ENCODE measurements around the gene CYB5RL. TPM values are rescaled to one million over a fixed set of nuclear protein-coding genes. Genes with fewer than 3 reads are reported as not detected.

The CYB5RL gene
- total RNA-seq, 1 experiment from 2014 or later = 12.9 TPM

DNA sequence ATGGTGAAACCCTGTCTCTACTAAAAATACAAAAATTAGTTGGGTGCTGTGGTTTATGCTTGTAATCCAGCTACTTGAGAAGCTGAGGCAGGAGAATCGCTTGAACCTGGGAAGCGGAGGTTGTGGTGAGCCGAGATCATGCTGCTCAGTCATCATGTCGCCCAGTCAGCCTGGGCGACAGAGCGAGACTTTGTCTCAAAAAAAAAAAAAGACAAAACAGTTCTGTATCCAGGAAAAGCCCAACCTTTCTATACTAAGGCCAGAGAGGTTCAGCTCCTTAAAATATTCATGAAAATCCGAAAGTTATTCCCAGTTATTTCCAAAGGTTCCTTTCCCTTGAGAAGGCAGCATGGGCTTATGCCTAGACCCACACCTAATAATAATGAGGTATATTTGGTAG, 4.4 kb upstream of the CYB5RL start:
- no peaks in the 10 kb centered on the region for H3K27me3 Mint-ChIP-seq (ENCODE audit: unreplicated experiment)
- intact Hi-C loops (cut with micrococcal nuclease; ENCODE audit: unreplicated experiment) = loop anchor here (5.0 kb wide), 1 partner anchor 77 kb away; no protein-coding TSS in a partner anchor
- no peaks in the 10 kb centered on the region for H3K9me3 Mint-ChIP-seq (ENCODE audit: low read depth, unreplicated experiment)
- TF ChIP-seq, protein P1, sequence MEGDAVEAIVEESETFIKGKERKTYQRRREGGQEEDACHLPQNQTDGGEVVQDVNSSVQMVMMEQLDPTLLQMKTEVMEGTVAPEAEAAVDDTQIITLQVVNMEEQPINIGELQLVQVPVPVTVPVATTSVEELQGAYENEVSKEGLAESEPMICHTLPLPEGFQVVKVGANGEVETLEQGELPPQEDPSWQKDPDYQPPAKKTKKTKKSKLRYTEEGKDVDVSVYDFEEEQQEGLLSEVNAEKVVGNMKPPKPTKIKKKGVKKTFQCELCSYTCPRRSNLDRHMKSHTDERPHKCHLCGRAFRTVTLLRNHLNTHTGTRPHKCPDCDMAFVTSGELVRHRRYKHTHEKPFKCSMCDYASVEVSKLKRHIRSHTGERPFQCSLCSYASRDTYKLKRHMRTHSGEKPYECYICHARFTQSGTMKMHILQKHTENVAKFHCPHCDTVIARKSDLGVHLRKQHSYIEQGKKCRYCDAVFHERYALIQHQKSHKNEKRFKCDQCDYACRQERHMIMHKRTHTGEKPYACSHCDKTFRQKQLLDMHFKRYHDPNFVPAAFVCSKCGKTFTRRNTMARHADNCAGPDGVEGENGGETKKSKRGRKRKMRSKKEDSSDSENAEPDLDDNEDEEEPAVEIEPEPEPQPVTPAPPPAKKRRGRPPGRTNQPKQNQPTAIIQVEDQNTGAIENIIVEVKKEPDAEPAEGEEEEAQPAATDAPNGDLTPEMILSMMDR (IDR thresholded peaks at IDR 0.05; ENCODE audit: unreplicated experiment) = no peak
- no peak for DNase-seq
- peaks cover 28% of the 10 kb centered on the region for H3K4me1 Mint-ChIP-seq (ENCODE audit: low read depth, unreplicated experiment)
- peaks cover 55% of the 10 kb centered on the region for H3K36me3 Mint-ChIP-seq (ENCODE audit: insufficient read depth, unreplicated experiment)
- H3K27ac Mint-ChIP-seq (ENCODE audit: unreplicated experiment) = no peak overlapping the region
- H3K4me3 Mint-ChIP-seq (ENCODE audit: low read depth, unreplicated experiment) = no peak overlapping the region
- no TSS peak for BruUV-seq (replicated peaks)
- CTCF ChIA-PET = interaction anchor here (0.7 kb wide), 1 partner anchor 53 kb away, joined by 4 read pairs; no protein-coding TSS in a partner anchor

DNA sequence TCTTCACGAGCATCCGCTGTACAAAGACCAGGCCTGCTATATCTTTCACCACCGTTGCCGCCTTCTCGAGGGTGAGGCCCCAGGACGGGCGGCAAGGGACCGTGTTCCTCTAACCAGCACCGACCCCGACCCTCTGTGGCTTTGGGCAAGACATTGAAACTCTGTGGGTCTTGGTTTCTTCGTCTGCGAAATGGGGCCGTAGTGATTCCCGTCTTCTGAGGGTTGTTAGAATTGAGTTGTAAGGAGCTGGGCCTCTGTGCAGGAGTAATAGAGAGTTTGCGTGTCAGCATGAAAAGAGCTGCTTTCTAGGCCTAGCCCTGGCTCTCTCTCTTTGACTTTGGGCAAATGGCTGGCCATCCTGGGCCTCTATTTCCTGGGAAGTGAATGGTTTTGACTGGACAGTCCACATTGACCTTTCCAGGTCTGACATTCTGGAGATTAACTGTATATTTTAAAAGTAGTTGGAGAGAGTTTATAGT, 728 bp upstream of the CYB5RL start:
- peak overlapping the region; percentile 77 for H3K27ac Mint-ChIP-seq (ENCODE audit: unreplicated experiment)
- H3K4me1 Mint-ChIP-seq (ENCODE audit: low read depth, unreplicated experiment) = peaks cover 27% of the 10 kb centered on the region
- TSS peak; percentile 67 for BruUV-seq (replicated peaks)
- H3K4me3 Mint-ChIP-seq (ENCODE audit: low read depth, unreplicated experiment) = peak overlapping the region; percentile 96
- TF ChIP-seq, protein P1 (IDR thresholded peaks at IDR 0.05; ENCODE audit: unreplicated experiment) = no peak
- no peaks in the 10 kb centered on the region for H3K27me3 Mint-ChIP-seq (ENCODE audit: unreplicated experiment)
- intact Hi-C loops (cut with micrococcal nuclease; ENCODE audit: unreplicated experiment) = loop anchor here (5.0 kb wide), 1 partner anchor 73 kb away; no protein-coding TSS in a partner anchor
- DNase-seq = no peak
- peaks cover 34% of the 10 kb centered on the region for H3K36me3 Mint-ChIP-seq (ENCODE audit: insufficient read depth, unreplicated experiment)
- CTCF ChIA-PET = interaction anchor here (0.5 to 1.3 kb wide), 11 partner anchors 9 to 601 kb away, joined by 3 to 6 read pairs (median 3); no protein-coding TSS in a partner anchor
- H3K9me3 Mint-ChIP-seq (ENCODE audit: low read depth, unreplicated experiment) = no peaks in the 10 kb centered on the region

DNA sequence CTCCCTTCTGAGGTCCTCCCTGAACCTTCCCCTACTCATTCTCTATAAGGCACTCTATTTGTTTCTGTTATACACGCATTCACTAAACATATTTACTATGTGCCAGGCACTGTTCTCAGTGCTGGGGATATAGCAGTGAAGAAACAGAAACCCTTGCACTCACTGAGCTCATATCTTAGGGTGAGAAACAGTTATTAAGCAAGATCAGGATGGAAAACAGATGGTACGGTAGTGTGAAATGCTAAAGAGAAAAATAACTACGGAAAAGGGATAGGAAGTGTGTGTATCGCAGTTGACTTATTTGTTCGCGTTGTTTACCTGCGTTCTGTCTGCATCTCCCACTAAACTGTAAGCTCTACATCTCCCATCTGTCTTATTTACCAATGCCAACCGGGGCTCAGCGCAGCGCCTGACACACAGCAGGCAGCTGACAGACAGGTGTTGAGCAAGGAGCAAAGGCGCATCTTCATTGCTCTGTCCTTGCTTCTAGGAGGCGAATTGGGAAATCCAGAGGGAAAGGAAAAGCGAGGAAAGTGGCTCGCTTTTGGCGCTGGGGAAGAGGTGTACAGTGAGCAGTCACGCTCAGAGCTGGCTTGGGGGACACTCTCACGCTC, 572 bp downstream of the CYB5RL start:
- TF ChIP-seq, protein P1 (IDR thresholded peaks at IDR 0.05; ENCODE audit: unreplicated experiment) = no peak
- CTCF ChIA-PET = interaction anchor here (1.0 to 1.3 kb wide), 7 partner anchors 9 to 290 kb away, joined by 3 to 4 read pairs (median 3); no protein-coding TSS in a partner anchor
- H3K27ac Mint-ChIP-seq (ENCODE audit: unreplicated experiment) = peak overlapping the region; percentile 77
- peak overlapping the region; percentile 96 for H3K4me3 Mint-ChIP-seq (ENCODE audit: low read depth, unreplicated experiment)
- H3K4me1 Mint-ChIP-seq (ENCODE audit: low read depth, unreplicated experiment) = peaks cover 27% of the 10 kb centered on the region
- peaks cover 26% of the 10 kb centered on the region for H3K36me3 Mint-ChIP-seq (ENCODE audit: insufficient read depth, unreplicated experiment)
- DNase-seq = no peak
- intact Hi-C loops (cut with micrococcal nuclease; ENCODE audit: unreplicated experiment) = no loop called here
- no peaks in the 10 kb centered on the region for H3K9me3 Mint-ChIP-seq (ENCODE audit: low read depth, unreplicated experiment)
- TSS peak; percentile 50 for BruUV-seq (replicated peaks)
- no peaks in the 10 kb centered on the region for H3K27me3 Mint-ChIP-seq (ENCODE audit: unreplicated experiment)

DNA sequence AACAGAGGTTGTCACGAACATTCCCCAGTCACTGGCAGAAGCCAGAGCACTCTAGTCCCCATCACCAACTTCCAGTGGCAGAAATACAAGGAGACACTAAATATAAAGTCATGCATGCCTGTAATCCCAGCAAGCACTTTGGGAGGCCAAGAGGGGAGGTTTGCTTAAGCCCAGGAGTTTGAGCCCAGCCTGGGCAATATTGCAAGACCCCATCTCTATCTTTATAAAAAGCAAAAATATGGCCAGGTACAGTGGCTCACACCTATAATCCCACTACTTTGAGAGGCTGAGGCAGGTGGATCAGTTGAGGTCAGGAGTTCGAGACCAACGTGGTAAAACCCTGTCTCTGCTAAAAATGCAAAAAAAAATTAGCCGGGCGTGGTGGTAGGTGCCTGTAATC, 6.4 kb downstream of the CYB5RL start:
- intact Hi-C loops (cut with micrococcal nuclease; ENCODE audit: unreplicated experiment) = no loop called here
- Mint-ChIP-seq H3K4me3 (ENCODE audit: low read depth, unreplicated experiment) (no peak overlapping the region), H3K9me3 (ENCODE audit: low read depth, unreplicated experiment) (no peaks in the 10 kb centered on the region), H3K36me3 (ENCODE audit: insufficient read depth, unreplicated experiment) (no peaks in the 10 kb centered on the region), H3K27ac (ENCODE audit: unreplicated experiment) (no peak overlapping the region), H3K27me3 (ENCODE audit: unreplicated experiment) (no peaks in the 10 kb centered on the region), H3K4me1 (ENCODE audit: low read depth, unreplicated experiment) (no peaks in the 10 kb centered on the region)
- BruUV-seq (replicated peaks) = no TSS peak
- CTCF ChIA-PET = interaction anchor here (0.6 to 0.7 kb wide), 2 partner anchors 180 to 218 kb away, joined by 4 to 5 read pairs; no protein-coding TSS in a partner anchor
- no peak for DNase-seq
- TF ChIP-seq, protein P1 (IDR thresholded peaks at IDR 0.05; ENCODE audit: unreplicated experiment) = no peak
